GM12878 (cell line): ENCODE results near the gene CYBB. TPM values are rescaled to one million over a fixed set of nuclear protein-coding genes. Genes with fewer than 3 reads are reported as not detected.

Source experiments
- ATF2 ChIP-seq: IDR thresholded peaks from 2 replicates; pipeline ENCODE4 v1.6.1; 2012; ENCODE audit warnings: low read length, inconsistent platforms
- CEBPB ChIP-seq, 2 experiments: fragments of 150-350 bp in 1 of 2; IDR thresholded peaks; 2 replicates each; pipeline ENCODE4 v1.6.1; 2012 to 2014; ENCODE audit warnings: low read depth in 2 of 2, low read length in 2 of 2, borderline replicate concordance in 1 of 2, inconsistent platforms in 1 of 2
- CEBPZ ChIP-seq: fragments of 150-350 bp; IDR thresholded peaks from 2 replicates; pipeline ENCODE4 v1.6.1; 2016; ENCODE audit warnings: low read depth, low read length
- FOS ChIP-seq: IDR thresholded peaks from 3 replicates; pipeline ENCODE4 v1.6.1; 2011; ENCODE audit warnings: borderline replicate concordance; ENCODE audit not compliant: insufficient read length; ENCODE audit errors: extremely low read depth
- IKZF1 ChIP-seq: fragments of 450-650 bp; conservative IDR thresholded peaks from 2 replicates; pipeline ENCODE4 v1.6.1; 2017; ENCODE audit warnings: antibody characterized with exemption, mild to moderate bottlenecking
- NFXL1 ChIP-seq: fragments of 450-650 bp; IDR thresholded peaks from 2 replicates; pipeline ENCODE4 v1.6.1; 2017; ENCODE audit warnings: antibody characterized with exemption, mild to moderate bottlenecking, borderline replicate concordance
- NFYA ChIP-seq: IDR thresholded peaks from 2 replicates; pipeline ENCODE4 v1.6.1; 2011; ENCODE audit warnings: low read depth, mild to moderate bottlenecking, low read length, improper control_type of control experiment, borderline replicate concordance
- NFYB ChIP-seq: IDR thresholded peaks from 2 replicates; pipeline ENCODE4 v1.6.1; 2011; ENCODE audit warnings: low read depth, mild to moderate bottlenecking, low read length, improper control_type of control experiment, moderate library complexity; ENCODE audit not compliant: insufficient read depth
- NR2F1 ChIP-seq: fragments of 450-650 bp; conservative IDR thresholded peaks from 2 replicates; pipeline ENCODE4 v1.6.1; 2017; ENCODE audit warnings: mild to moderate bottlenecking
- RAD21 ChIP-seq: IDR thresholded peaks from 2 replicates; pipeline ENCODE4 v1.6.1; 2011; ENCODE audit warnings: mild to moderate bottlenecking, low read depth, low read length, moderate library complexity; ENCODE audit not compliant: insufficient read depth
- SP1 ChIP-seq: IDR thresholded peaks from one replicate; pipeline ENCODE4 v1.6.1; 2011; ENCODE audit warnings: low read depth, low read length
- TAF1 ChIP-seq: IDR thresholded peaks from 2 replicates; pipeline ENCODE4 v1.6.1; 2011; ENCODE audit warnings: mild to moderate bottlenecking, low read depth, low read length, borderline replicate concordance
- ZNF274 ChIP-seq: IDR thresholded peaks from one replicate; pipeline ENCODE4 v1.8.0; 2011; ENCODE audit not compliant: insufficient read length, insufficient read depth
- polyA plus RNA-seq, 11 experiments: library from polyadenylated mRNA; depleted of rRNA in 4 of 11; unstranded in 6 of 11; stranded (reverse) in 5 of 11; fragments of >200 nt; fragmentation: Nextera tagmentation in 4 of 11; fragmentation: Illumina TruSeq in 1 of 11; extraction: Ambion mirVana in 4 of 11; extraction: Trizol in 1 of 11; gene quantifications; 1 replicate in 1 of 11; 2 replicates in 10 of 11; pipeline versions ENCODE4 v1.2.1 to v1.2.3, GENCODE V29; 2011 to 2016; ENCODE audit warnings: inconsistent platforms in 2 of 11, missing spikeins in 2 of 11, low read depth in 1 of 11
- total RNA-seq, 4 experiments: library from RNA; depleted of rRNA in 3 of 4; stranded (reverse); fragments of >200 nt in 3 of 4; fragmentation: Illumina TruSeq in 1 of 4; extraction: Trizol in 1 of 4; gene quantifications; 2 replicates each; pipeline versions ENCODE4 v1.2.1 to v1.2.3, GENCODE V29; 2013 to 2021
- TF ChIP-seq, protein P1 (sequence below): fragments of 450-650 bp; IDR thresholded peaks from 2 replicates; pipeline ENCODE4 v1.6.1; 2017; ENCODE audit warnings: borderline replicate concordance
- TF ChIP-seq, protein P2 (sequence below): fragments of 450-650 bp; IDR thresholded peaks from 2 replicates; pipeline ENCODE4 v1.6.1; 2018; ENCODE audit warnings: mild to moderate bottlenecking, low read depth, moderate library complexity; ENCODE audit not compliant: partially characterized antibody
- TF ChIP-seq, protein P3 (sequence below): fragments of 150-350 bp; IDR thresholded peaks from 2 replicates; pipeline ENCODE4 v1.6.1; 2014; ENCODE audit warnings: mild to moderate bottlenecking, low read depth, low read length

The CYBB gene
- total and polyA plus RNA-seq, 10 of the 15 experiments (the other 5 are each of a cell fraction or from before 2014, with no cell fraction given) = 6.2 to 73.9 (median 24.8) TPM

- TF ChIP-seq, protein P1, sequence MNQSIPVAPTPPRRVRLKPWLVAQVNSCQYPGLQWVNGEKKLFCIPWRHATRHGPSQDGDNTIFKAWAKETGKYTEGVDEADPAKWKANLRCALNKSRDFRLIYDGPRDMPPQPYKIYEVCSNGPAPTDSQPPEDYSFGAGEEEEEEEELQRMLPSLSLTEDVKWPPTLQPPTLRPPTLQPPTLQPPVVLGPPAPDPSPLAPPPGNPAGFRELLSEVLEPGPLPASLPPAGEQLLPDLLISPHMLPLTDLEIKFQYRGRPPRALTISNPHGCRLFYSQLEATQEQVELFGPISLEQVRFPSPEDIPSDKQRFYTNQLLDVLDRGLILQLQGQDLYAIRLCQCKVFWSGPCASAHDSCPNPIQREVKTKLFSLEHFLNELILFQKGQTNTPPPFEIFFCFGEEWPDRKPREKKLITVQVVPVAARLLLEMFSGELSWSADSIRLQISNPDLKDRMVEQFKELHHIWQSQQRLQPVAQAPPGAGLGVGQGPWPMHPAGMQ = no peak
- TF ChIP-seq NR2F1 = no peak
- TF ChIP-seq CEBPZ = no peak
- no peak for TF ChIP-seq CEBPB (IDR thresholded peaks at IDR 0.05; ENCODE audit: borderline replicate concordance in 1 of 2, low read depth in 2 of 2, low read length in 2 of 2)
- TF ChIP-seq ATF2 = peak; percentile 69
- TF ChIP-seq RAD21 = no peak
- TF ChIP-seq, protein P2, sequence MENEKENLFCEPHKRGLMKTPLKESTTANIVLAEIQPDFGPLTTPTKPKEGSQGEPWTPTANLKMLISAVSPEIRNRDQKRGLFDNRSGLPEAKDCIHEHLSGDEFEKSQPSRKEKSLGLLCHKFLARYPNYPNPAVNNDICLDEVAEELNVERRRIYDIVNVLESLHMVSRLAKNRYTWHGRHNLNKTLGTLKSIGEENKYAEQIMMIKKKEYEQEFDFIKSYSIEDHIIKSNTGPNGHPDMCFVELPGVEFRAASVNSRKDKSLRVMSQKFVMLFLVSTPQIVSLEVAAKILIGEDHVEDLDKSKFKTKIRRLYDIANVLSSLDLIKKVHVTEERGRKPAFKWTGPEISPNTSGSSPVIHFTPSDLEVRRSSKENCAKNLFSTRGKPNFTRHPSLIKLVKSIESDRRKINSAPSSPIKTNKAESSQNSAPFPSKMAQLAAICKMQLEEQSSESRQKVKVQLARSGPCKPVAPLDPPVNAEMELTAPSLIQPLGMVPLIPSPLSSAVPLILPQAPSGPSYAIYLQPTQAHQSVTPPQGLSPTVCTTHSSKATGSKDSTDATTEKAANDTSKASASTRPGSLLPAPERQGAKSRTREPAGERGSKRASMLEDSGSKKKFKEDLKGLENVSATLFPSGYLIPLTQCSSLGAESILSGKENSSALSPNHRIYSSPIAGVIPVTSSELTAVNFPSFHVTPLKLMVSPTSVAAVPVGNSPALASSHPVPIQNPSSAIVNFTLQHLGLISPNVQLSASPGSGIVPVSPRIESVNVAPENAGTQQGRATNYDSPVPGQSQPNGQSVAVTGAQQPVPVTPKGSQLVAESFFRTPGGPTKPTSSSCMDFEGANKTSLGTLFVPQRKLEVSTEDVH = no peak
- no peak for TF ChIP-seq NFYA
- TF ChIP-seq NFYB = no peak
- peak; percentile 71 for TF ChIP-seq IKZF1
- TF ChIP-seq TAF1 = no peak
- no peak for TF ChIP-seq NFXL1
- no peak for TF ChIP-seq ZNF274
- TF ChIP-seq SP1 = no peak
- no peak for TF ChIP-seq FOS
- TF ChIP-seq, protein P3, sequence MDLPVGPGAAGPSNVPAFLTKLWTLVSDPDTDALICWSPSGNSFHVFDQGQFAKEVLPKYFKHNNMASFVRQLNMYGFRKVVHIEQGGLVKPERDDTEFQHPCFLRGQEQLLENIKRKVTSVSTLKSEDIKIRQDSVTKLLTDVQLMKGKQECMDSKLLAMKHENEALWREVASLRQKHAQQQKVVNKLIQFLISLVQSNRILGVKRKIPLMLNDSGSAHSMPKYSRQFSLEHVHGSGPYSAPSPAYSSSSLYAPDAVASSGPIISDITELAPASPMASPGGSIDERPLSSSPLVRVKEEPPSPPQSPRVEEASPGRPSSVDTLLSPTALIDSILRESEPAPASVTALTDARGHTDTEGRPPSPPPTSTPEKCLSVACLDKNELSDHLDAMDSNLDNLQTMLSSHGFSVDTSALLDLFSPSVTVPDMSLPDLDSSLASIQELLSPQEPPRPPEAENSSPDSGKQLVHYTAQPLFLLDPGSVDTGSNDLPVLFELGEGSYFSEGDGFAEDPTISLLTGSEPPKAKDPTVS = no peak
Observed at GRCh38 chrX:37746218-37746941, 33.5 kb upstream of the CYBB start (continued).
